Stimulated activated CD4-positive, alpha-beta T cell treated with anti-CD3 and anti-CD28 coated beads, TNF-alpha, amount 100 ng/mL, for 48 hours (primary cell): ENCODE measurements around the gene TMEM237.

Experiments
- DNase-seq, 3 donors: peaks; one replicate each; pipeline ENCODE4 v3.0.0-alpha.2; 2020; ENCODE audit warnings: low read depth in 3 of 3

TMEM237 gene

GRCh38 chr2:201642086-201642578, 1.2 kb downstream of the TMEM237 start:
- DNase-seq = no peak

GRCh38 chr2:201639205-201639604, 4.1 kb downstream of the TMEM237 start:
- DNase-seq = no peak

- no peak for DNase-seq
Measured at GRCh38 chr2:201638326-201638725, 5.0 kb downstream of the TMEM237 start.

GRCh38 chr2:201633661-201634249, 9.5 kb downstream of the TMEM237 start:
- DNase-seq = no peak

GRCh38 chr2:201631041-201631440, 12.3 kb downstream of the TMEM237 start:
- DNase-seq = no peak

- no peak for DNase-seq
Measured at GRCh38 chr2:201630577-201630976, 12.7 kb downstream of the TMEM237 start.

- DNase-seq = no peak
Measured at GRCh38 chr2:201628545-201628944, 14.8 kb downstream of the TMEM237 start.

GRCh38 chr2:201622306-201622970, 20.9 kb downstream of the TMEM237 start:
- no peak for DNase-seq

- DNase-seq = no peak
Measured at GRCh38 chr2:201621293-201621999, 21.9 kb downstream of the TMEM237 start.

- no peak for DNase-seq
Measured at GRCh38 chr2:201618744-201619662, 24.3 kb downstream of the TMEM237 start.

GRCh38 chr2:201608021-201608420, 35.3 kb downstream of the TMEM237 start:
- DNase-seq = no peak

GRCh38 chr2:201607568-201607967, 35.7 kb downstream of the TMEM237 start:
- DNase-seq = no peak

- DNase-seq = no peak
Measured at GRCh38 chr2:201600906-201601305, 42.4 kb downstream of the TMEM237 start.

GRCh38 chr2:201597397-201597796, 45.9 kb downstream of the TMEM237 start:
- no peak for DNase-seq

GRCh38 chr2:201580486-201580885, 62.8 kb downstream of the TMEM237 start:
- no peak for DNase-seq

- no peak for DNase-seq
Measured at GRCh38 chr2:201579536-201579935, 63.8 kb downstream of the TMEM237 start.

GRCh38 chr2:201575971-201576370, 67.3 kb downstream of the TMEM237 start:
- no peak for DNase-seq

GRCh38 chr2:201574766-201575165, 68.5 kb downstream of the TMEM237 start:
- no peak for DNase-seq

GRCh38 chr2:201572846-201573508, 70.3 kb downstream of the TMEM237 start:
- no peak for DNase-seq
